ENCODE data around the gene AKR1C3.
A peak's percentile ranks its signal among the peaks of the same experiment; 100 is the strongest.
"Not testable (repeated sequence)": the region's sequence is repeated elsewhere in the genome, so short reads cannot be mapped to it uniquely, and the experiment has no call there.

Gene AKR1C3

DNA sequence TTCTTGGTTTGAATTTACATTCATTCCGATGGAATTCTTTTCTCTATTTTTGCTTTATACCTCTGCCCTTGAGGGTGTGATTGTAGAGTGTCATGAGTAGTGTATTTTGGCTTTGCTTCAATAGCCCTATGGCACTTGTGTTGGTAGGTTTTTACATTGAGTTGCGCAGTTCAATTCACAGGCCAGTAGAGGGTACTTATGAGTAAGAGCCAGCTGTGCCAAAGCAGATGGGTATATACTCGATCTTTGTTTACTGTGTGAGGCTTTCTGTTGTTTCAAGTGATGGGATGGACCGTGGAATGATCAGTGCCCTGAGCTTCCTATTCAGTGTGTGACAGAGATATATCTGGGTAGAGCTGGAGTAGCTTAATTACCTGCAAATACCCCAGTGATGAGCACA is 4.3 kb upstream of the AKR1C3 start:
- DNase-seq = peak; percentile 53

DNA sequence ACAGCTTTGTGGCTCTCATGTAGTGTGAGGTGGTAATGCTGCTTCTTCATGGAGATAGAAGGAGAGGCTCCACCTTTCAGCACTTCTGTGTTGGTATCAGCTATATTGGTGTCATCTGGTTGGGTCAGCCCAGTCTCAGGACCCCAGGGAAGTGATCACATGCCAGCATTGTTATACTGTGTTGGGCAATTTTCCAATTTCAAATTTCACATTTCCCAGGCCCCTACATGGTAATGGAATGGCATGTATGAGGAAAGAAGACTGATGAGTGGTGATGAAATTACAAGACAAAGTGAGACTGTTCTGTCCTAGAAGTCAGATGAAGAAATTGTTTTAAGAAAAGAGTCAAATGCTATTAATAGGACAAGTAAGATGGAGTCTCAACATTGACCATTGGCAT is 3.7 kb upstream of the AKR1C3 start:
- DNase-seq = no peak

DNA sequence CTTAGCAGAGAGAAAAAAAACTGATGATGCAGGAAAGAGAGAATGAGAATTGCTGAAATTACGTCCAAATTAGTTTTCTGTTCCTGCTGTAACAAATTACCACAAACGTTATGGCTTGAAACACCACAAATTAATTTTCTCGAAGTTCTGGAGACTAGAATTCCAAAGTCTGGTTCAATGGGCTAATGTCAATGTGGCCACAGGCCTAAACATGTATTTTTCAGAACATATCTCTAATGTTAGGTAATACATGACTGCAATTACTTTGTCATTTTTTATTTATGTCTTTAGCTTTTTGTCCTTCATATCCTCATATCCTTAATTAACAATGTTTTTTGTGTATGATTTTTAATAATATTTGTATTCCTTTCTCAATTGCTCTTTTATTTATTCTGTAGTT is 3.0 kb upstream of the AKR1C3 start:
- no peak for DNase-seq

DNA sequence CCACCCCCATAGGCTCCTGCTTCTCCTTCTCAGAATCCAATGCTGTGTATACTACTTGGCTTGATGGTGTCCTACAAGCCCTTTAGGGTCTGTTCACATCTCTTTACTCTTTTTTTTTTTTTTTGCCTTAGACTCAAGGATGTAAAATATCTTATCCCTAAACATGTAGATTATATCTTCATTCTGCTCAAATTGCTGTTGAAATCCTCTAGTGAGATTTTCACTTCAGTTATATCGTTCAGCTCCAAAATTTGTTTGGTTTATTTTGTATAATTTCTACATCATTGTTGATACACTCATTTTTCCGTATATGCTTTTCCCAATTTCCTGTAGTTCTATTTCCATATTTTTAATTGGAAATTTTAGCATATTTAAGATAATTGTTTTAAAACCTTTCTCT is 1.8 kb upstream of the AKR1C3 start:
- no peak for DNase-seq

DNA sequence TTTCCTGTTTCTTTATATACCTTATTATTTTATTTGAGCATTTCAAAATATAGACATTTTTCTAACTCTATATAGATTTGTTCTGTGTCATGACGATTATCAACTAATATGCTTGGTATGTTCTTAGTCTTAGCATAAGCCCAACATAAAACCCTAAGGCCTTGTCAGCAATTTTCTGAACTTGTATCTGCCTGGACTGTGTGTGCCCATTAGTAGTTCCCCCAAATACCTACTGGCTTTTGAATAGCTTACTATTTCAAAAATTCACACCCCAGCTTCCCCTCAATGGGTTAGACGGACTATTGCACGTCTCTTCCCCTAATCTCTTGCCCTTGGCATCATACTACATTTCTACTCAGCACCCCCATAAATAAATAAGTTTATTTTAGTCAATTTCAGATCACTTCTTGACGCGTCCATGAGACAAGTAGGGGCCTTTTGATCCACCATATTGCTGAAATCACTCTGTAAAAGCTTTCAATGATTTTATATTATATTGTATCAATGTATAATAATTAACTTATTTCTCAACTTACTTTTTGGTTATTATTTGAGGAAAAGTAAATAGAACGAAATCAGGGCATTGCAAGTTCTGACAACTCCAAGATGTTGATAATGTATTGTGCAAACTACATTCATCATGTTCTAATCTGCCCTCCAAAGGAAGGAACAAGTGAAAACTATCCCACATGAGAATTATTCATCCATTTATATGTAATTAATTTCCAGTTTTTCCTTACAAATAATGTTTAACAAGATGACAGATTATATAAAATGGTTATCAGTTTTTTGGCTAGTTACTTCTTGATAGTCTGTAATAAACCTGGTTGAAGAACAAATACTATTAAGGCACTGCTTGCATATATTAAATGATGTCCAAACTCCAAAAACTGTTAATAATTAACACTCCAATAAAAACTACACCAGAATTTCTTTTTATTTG is 1.1 kb upstream of the AKR1C3 start:
- no peak for DNase-seq

DNA sequence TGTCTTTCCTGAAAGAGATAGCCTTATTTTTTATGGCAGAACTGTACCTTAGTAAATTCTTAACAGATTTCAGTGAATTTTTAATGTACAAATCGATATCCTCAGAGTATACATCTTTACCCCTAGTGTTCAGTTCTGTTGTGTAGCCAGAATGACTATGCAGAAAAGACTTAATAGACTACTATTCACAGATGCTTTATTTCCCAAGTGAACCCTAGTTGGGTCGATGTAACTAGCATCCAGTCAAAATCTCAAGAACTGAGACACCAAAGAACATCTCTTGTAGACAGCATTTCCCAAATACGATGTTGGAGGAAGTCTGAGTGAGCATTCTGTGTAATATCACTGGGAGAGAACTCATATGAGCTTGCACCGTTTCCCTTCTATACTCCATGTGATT is 1.5 kb downstream of the AKR1C3 start:
- DNase-seq = no peak

DNA sequence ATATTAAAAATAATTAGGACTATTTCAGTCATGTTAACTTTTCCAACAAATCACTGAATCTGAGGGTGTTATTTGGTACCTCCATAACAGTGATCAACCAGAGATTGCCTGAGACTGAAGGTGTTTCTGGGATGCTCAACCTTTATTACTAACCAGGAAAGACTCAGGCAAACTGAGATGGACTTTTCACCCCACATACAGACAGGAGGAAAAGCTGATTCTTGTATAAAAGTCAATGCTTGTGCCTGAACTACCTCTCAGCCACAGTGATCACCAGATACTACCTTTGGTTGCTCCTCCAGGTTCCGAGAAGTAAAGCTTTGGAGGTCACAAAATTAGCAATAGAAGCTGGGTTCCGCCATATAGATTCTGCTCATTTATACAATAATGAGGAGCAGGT is 1.9 kb downstream of the AKR1C3 start:
- no peak for DNase-seq

DNA sequence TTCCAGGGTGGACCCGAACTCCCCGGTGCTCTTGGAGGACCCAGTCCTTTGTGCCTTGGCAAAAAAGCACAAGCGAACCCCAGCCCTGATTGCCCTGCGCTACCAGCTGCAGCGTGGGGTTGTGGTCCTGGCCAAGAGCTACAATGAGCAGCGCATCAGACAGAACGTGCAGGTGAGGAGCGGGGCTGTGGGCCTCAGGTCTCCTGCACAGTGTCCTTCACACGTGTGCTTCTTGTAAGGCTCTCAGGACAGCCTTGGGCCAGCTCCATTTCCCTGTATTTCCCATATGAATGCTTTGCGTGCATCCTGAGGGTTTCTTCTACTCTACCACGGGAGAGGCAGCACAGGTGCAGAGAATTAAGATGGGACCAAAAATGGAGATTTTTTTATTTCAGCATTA is 8.3 kb downstream of the AKR1C3 start:
- DNase-seq = not testable (repeated sequence)

DNA sequence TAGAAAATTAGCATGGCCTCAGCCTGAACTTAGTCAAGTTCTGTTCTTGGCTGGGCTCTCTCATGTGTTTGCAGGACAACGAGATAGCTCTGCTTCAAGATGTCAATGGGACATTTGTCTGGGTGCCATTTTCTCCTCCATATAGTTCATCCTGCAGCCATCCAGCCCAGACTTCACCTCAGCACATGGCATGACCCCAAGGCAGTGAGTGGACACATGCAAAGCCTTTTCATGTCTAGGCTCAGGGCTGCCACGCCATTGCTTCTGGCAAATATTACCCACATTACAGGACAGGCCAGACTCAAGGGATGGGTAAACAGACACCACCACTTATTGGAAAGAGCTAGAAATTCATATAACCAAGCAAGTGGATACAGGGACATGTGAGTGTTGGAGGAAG is 9.3 kb downstream of the AKR1C3 start:
- no peak for DNase-seq

DNA sequence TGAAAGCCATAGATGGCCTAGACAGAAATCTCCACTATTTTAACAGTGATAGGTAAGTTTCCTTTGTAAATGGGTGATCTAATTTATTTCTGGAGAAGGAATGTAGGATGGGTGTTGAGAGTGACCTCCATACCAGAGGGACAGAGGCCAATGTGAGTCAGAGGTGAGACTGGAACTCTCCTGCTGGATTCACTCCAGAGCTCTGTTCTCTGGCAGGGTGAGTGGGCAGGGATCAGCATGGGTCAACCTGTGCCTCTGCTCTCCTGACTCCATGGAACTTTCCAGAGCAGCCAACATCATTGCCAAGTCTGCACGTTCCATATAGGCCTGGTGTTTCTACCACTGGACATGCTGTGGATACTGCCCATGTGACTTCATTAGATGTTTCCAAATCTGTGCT is 11.4 kb downstream of the AKR1C3 start:
- no peak for DNase-seq

DNA sequence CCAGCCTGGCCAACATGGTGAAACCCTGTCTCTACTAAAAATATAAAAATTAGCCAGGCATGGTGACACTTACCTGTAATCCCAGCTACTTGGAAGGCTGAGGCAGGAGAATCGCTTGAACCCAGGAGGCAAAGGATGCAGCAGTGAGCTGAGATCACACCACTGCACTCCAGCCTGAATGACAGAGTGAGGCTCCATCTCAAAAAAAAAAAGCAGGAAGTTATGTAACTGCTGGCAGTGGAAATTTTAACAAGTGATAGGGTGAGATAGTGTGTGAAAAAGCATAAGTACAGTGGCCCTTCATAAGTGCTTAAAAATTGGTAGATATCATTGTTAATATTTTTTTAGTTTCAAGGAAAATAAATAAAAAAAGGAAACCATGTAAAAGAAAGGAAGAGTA is 12.3 kb downstream of the AKR1C3 start:
- no peak for DNase-seq

DNA sequence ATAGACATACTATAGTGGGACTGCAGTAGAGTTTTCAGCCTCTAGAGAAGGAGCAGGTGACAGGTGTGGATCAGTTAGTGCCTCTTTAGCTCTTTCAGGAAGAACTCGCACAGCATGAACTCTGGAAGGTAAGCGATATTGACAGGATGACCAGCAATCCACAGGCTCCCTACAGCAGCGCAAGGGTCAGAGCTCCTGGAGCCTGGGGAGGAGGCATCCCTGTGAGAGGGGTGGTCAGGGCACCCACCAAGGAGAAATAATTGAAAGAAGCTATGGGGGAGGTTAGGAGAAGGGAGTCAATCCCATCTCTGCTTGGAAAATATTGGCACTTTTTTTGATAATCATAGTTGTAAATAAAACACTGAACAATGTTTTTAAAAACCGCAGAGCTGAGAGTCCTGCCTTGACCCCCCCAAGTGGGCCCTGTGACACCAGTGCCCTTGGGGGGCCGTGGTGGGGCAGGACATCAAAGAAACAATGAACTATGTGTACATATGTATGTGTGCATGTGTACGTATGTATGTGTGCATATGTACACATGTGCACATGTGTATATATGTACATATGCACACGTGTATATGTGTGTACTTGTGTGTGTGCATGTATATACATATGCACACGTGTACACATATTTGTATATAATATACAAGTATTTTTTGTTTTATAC is 13.8 kb downstream of the AKR1C3 start:
- no peak for DNase-seq

DNA sequence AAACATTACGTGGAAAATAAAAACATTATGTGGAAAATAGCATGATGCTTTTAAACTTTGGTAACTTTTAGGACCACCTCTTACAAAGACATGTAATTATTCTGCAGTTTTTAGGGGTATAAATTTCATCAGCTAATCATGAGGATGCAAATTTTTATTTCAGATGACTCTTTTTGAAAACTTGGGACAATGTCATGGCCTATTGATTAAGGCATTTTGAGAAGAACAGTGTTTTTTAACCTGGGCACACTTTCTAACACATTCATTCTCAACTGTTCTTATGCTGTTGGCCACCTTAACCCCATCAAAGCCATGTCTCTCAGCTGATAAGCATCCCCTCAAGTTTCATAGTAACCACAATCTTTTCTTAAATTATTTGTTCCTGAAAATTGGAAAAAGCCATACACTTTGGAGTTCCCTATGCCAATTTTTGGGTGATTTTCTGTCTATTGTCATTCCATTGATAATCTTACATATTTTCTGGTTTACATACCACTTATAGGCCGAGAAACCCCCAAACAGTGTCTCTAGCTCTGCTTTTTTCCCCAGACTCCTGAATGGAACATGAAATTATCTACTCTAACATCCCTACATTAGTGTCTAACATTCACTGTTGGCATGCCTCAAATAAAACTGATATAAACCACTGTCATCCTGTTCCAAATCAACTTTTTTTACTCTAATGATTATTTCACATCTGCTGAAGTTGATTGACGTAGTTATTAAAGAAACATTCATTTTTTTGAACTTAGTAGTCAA is 14.6 kb downstream of the AKR1C3 start:
- DNase-seq = no peak

DNA sequence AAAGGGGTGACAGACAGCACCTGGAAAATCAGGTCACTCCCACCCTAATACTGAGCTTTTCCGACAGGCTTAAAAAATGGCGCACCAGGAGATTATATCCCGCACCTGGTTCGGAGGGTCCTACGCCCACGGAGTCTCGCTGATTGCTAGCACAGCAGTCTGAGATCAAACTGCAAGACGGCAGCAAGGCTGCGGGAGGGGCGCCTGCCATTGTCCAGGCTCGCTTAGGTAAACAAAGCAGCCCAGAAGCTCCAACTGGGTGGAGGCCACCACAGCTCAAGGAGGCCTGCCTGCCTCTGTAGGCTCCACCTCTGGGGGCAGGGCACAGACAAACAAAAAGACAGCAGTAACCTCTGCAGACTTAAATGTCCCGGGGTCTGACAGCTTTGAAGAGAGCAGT is 15.6 kb downstream of the AKR1C3 start:
- not testable (repeated sequence) for DNase-seq

DNA sequence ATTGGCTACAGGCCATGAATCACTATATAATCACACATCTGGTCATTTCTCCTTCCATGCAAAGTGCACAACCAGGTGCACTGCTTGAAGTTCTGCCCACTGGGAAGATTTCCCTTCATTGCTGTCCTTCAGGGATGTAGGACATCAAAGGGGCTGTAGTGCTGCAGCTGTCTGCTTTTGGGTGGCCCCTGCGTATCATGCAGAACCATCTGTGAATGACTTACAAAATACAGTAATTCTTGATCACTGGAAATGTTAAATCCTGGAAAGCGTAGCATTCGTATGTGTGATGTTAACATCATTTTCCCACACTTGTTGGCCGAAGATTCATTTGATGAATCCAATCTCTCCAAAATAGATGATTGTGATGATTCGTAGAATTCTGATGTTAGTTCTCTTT is 22.4 kb downstream of the AKR1C3 start:
- DNase-seq = no peak

DNA sequence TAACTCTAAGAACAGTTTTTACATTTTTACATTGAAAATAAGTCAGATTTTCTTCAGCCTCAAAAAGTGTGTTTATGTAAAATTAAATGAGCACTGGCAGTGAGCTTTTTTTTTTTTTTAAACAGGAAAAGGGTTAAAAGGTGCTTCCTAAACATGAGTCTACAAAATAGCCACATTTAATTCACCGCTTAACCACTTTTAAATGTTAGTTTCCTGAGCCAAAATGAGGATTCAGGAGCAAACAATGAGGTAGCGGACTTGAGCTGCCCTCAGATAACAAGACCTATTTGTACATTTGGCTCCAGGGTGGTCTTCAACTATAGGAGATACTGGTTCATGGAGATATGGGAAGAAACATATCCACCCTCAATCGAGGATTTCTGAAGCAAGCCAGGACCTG is 22.8 kb downstream of the AKR1C3 start:
- no peak for DNase-seq

DNA sequence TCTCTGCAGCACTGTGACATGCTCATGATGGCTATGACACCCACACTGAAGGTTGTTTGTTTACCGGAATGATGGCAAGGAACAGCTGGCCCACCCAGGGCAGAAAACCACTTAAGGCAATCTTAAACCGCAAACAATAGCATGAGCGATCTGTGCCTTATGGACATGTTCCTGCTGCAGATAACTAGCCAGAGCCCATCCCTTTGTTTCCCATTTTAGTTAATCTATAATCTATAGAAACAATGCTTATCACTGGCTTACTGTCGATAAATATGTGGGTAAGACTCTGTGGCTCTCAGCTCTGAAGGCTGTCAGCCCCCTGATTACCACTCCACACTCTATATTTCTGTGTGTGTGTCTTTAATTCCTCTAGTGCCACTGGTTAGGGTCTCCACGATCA is 25.8 kb downstream of the AKR1C3 start:
- DNase-seq = not testable (repeated sequence)

DNA sequence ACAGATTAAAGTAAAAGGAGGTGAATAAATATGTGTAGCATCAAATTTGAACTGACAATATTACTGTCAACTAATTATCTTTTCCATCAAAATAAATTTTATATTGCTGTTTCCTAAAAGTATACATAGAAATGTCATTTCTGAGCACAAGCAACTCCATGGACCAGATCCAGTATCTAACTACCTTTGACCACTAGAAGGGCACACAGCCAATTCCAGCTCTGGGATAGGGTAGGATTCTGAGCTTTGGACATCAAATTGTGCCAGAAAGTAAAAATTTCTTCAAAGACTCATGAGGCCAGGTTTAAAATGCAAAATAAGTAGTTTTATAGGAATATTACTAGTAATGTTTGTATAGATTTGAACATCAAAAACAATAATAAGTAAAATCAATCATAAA is 29.7 kb downstream of the AKR1C3 start:
- no peak for DNase-seq

DNA sequence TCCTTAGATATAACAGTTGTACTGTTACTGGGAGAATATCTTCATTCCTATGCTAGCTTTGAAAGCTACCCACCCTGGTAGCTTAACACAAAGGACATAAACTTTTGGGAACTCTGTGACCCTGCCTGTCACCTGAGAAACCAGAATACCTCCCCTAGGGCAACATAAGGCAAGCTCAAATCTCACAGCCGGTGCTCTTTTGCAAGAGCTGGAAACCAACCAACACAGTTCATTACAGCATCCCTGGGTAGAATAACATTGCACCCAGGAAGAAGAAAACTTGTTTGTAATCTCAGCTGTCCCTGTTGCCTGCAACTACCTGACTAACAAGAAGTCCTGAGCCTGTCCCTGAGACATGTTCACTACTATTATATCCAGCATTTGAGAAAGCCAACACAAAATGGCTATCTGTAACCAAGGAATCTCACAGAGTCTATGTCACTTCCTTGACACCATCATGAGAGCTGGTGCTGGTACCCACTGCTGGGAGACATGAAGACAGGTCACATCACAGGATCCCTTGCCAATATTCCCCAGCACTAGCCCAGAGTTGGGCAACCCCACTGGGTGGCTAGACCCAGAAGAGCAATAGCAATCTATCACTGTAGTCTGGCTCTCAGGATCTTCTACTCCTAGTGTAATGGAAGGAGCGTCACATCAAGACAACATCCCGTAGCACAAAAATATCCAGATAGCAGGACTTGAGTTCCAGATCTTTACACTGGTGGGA is 31.3 kb downstream of the AKR1C3 start:
- DNase-seq = no peak

DNA sequence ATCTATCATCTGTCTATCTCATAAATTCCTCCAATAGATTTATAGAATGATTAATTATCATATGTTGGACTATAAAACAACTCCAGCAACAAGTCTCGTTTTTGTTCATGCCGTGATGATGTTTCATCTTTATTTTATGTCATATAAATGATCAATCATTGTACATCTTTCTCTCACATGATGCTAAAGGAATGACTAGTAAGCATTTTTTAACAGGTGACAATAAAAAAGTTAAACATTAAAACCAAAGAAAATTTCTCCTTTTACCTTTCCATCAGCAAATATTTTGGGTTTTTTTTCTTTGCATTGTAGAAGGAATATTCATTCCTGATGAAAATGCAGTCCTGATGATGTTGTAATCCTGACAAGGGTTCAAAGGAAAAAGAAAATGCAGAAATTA is 41.4 kb downstream of the AKR1C3 start:
- no peak for DNase-seq

DNA sequence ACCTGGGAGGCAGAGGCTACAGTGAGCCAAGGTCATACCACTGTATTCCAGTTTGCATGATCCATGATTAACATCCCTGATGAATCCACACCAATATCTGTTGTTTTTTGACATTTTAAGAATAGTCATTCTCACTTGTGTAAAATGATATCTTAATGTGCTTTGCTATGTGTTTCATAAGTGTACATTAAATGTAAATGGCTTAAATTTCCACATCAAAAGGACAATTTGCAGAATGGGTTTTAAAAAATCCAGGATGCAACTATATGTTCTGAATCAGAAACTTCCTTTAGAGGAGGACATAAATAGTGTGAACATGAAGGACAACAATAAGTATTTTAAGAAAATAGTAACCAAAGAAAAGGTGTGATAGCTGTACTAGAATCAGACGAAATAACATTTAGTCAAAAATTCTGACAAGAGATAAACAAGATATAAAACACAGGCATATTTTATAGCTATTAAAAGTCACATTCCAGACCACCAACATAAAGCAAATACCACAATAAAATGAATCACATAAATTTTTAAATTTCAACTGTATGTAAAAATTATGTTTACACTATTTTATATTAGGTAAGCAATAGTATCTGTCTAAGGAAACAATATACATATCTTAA is 42.4 kb downstream of the AKR1C3 start:
- DNase-seq = no peak

DNA sequence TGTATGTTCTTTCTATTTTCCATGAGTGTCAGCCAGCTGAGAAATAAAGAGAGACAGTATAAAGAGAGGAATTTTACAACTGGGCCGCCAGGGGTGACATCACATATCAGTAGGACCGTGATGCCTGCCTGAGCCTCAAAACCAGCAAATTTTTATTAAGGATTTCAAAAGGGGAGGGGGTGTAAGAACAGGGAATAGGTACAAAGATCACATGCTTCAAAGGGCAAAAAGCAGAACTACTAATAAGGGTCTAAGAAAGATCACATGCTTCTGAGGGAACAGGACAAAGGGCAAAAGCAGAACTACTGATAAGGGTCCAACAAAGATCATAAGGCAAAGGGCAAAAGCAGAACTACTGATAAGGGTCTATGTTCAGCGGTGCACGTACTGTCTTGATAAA is 43.5 kb downstream of the AKR1C3 start:
- DNase-seq = not testable (repeated sequence)

DNA sequence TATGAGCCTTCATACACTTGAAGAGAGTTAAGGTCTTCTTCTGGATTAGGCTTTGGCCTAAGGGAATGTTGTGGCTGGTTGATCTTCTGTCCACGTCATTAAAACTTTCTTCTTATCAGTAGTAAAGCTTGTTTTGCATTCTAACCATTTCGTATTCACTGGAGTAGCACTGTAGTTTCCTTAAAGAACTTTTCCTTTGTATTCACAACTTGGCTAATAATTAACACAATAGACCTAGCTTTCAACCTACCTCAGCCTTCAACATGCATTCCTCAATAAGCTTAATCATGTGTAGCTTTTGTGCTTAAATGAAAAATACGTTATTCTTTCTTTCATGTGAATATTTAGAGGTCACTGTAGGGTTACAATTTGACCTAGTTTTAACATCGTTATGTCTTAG is 48.0 kb downstream of the AKR1C3 start:
- DNase-seq = no peak
